Activated CD4-positive, alpha-beta T cell treated with anti-CD3 and anti-CD28 coated beads, Interleukin-2, amount 10 ng/mL, durations not matched to agents 7 days and 5 days (primary cell): Measurements from ENCODE around the gene GTPBP1. TPM values are rescaled to one million over a fixed set of nuclear protein-coding genes. Genes with fewer than 3 reads are reported as not detected.

ENCODE experiments used
- CTCF ChIA-PET: fragments of 350-600 bp; sonication (Branson Sonifier 250); formaldehyde crosslinking; loops from one replicate; lab custom pipeline; 2021; ENCODE audit warnings: antibody characterized with exemption; lab: Charles Lee
- POLR2A ChIA-PET: fragments of 350-600 bp; sonication (Branson Sonifier 250); formaldehyde crosslinking; loops from one replicate; lab custom pipeline; 2021; ENCODE audit warnings: antibody characterized with exemption; lab: Charles Lee
- DNase-seq: peaks from one replicate; pipeline ENCODE4 v3.0.0-alpha.2; 2020
- H3K27ac Mint-ChIP-seq: one replicate; pipeline ENCODE4 v1.8.0; 2021; ENCODE audit warnings: mild to moderate bottlenecking, moderate library complexity, mixed read lengths
- H3K27me3 Mint-ChIP-seq: one replicate; pipeline ENCODE4 v1.8.0; 2021; ENCODE audit warnings: mixed read lengths
- H3K36me3 Mint-ChIP-seq: one replicate; pipeline ENCODE4 v1.8.0; 2021; ENCODE audit warnings: low read depth, mixed read lengths
- H3K4me1 Mint-ChIP-seq: one replicate; pipeline ENCODE4 v1.8.0; 2021; ENCODE audit warnings: mixed read lengths
- H3K4me3 Mint-ChIP-seq: one replicate; pipeline ENCODE4 v1.8.0; 2021; ENCODE audit warnings: mild to moderate bottlenecking, moderate library complexity, mixed read lengths
- H3K9me3 Mint-ChIP-seq: one replicate; pipeline ENCODE4 v1.8.0; 2021; ENCODE audit warnings: mixed read lengths
- total RNA-seq, 2 experiments: library from RNA; stranded (reverse); gene quantifications; one replicate each; pipeline ENCODE4 v1.2.3, GENCODE V29; 2021

GTPBP1 gene
- total RNA-seq, 2 experiments from 2014 or later: 68.5 to 77.1 TPM

DNA sequence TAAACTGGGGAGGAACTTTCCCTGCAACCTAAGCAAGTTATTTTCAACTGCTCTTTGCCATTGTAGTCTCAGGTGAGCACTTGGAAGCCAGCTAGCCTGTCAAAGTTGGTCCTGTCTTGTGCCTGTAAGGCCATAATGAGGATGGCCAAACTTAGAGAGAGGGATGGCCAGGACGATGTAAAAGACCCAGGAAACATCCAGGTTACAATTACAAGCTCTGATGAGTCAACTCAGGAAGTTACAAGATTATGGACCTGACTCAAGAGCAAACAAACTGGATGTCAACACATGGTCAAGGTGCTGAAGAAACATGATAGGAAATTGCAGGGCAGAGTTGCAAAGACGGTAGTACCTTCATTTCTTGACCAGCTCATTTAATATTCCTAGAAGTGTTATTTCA is 1.6 kb downstream of the GTPBP1 start:
- Mint-ChIP-seq H3K36me3 (peaks cover 30% of the 10 kb centered on the region), H3K27me3 (no peaks in the 10 kb centered on the region), H3K4me3 (peak overlapping the region; percentile 80), H3K27ac (peak overlapping the region; percentile 84), H3K9me3 (no peaks in the 10 kb centered on the region), H3K4me1 (peaks cover 57% of the 10 kb centered on the region)
- POLR2A ChIA-PET: interaction anchor here (0.5 kb wide), 1 partner anchor 682 kb away, joined by 3 read pairs; no protein-coding TSS in a partner anchor
- DNase-seq: no peak
- CTCF ChIA-PET: interaction anchor here (0.9 to 2.7 kb wide), 7 partner anchors 8 to 45 kb away, joined by 3 to 10 read pairs (median 5); partner anchors contain the start of gene TOMM22

- Mint-ChIP-seq H3K27ac (peak overlapping the region; percentile 69), H3K4me1 (peaks cover 64% of the 10 kb centered on the region), H3K9me3 (no peaks in the 10 kb centered on the region), H3K27me3 (no peaks in the 10 kb centered on the region), H3K36me3 (peaks cover 32% of the 10 kb centered on the region), H3K4me3 (peak overlapping the region; percentile 80)
- ChIA-PET CTCF (interaction anchor here (0.9 to 2.7 kb wide), 7 partner anchors 8 to 44 kb away, joined by 3 to 10 read pairs (median 5); partner anchors contain the start of gene TOMM22), POLR2A (no interaction called here)
- no peak for DNase-seq
These were observed 2.2 kb downstream of the GTPBP1 start for GRCh38 chr22:38707984-38708383.

DNA sequence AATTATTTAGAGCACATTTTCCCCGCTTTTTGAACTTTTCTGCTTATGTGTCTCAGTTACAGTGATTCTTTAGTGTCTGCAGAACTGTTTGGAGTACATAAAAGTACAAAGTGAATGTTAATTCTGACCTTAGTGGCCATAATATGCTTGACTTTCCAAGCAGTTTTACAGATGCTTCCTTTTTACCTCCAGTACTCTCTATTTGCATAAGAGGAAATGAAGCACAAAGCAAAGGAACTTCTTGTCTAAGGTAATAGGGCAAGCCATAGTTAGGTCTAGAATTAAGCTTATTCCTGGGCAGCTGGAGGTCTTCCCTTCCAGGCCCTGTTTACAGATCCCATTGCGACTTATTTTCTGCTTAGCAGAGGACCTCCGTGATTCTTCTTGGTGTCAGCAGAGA is 3.6 kb downstream of the GTPBP1 start:
- peaks cover 34% of the 10 kb centered on the region for H3K36me3 Mint-ChIP-seq
- no peak overlapping the region for H3K4me3 Mint-ChIP-seq
- ChIA-PET POLR2A (no interaction called here), CTCF (interaction anchor here (1.0 to 1.7 kb wide), 2 partner anchors 9 to 57 kb away, joined by 3 to 5 read pairs; no protein-coding TSS in a partner anchor)
- peak overlapping the region; percentile 67 for H3K27ac Mint-ChIP-seq
- no peak for DNase-seq
- no peaks in the 10 kb centered on the region for H3K9me3 Mint-ChIP-seq
- no peaks in the 10 kb centered on the region for H3K27me3 Mint-ChIP-seq
- H3K4me1 Mint-ChIP-seq: peaks cover 67% of the 10 kb centered on the region

GRCh38 chr22:38710351-38710750 is 4.6 kb downstream of the GTPBP1 start:
- ChIA-PET POLR2A (no interaction called here), CTCF (interaction anchor here (0.9 to 1.7 kb wide), 2 partner anchors 8 to 15 kb away, joined by 5 to 9 read pairs; no protein-coding TSS in a partner anchor)
- Mint-ChIP-seq H3K27me3 (no peaks in the 10 kb centered on the region), H3K36me3 (peaks cover 38% of the 10 kb centered on the region), H3K27ac (no peak overlapping the region), H3K4me1 (peaks cover 66% of the 10 kb centered on the region), H3K9me3 (no peaks in the 10 kb centered on the region), H3K4me3 (no peak overlapping the region)
- DNase-seq: no peak

GRCh38 chr22:38710866-38711265 is 5.1 kb downstream of the GTPBP1 start:
- Mint-ChIP-seq H3K27ac (no peak overlapping the region), H3K4me1 (peaks cover 67% of the 10 kb centered on the region), H3K27me3 (no peaks in the 10 kb centered on the region), H3K4me3 (no peak overlapping the region), H3K9me3 (no peaks in the 10 kb centered on the region), H3K36me3 (peaks cover 42% of the 10 kb centered on the region)
- ChIA-PET CTCF (interaction anchor here (0.9 kb wide), 1 partner anchor 14 kb away, joined by 9 read pairs; no protein-coding TSS in a partner anchor), POLR2A (no interaction called here)
- no peak for DNase-seq

- no peaks in the 10 kb centered on the region for H3K9me3 Mint-ChIP-seq
- ChIA-PET CTCF (interaction anchor here (1.1 kb wide), 1 partner anchor 12 kb away, joined by 3 read pairs; no protein-coding TSS in a partner anchor), POLR2A (no interaction called here)
- peaks cover 49% of the 10 kb centered on the region for H3K36me3 Mint-ChIP-seq
- H3K4me3 Mint-ChIP-seq: no peak overlapping the region
- DNase-seq: no peak
- H3K27ac Mint-ChIP-seq: peak overlapping the region; percentile 66
- H3K4me1 Mint-ChIP-seq: peaks cover 60% of the 10 kb centered on the region
- no peaks in the 10 kb centered on the region for H3K27me3 Mint-ChIP-seq
These were observed 6.9 kb downstream of the GTPBP1 start for GRCh38 chr22:38712486-38713207.

- no peak for DNase-seq
- Mint-ChIP-seq H3K27me3 (no peaks in the 10 kb centered on the region), H3K4me1 (peaks cover 48% of the 10 kb centered on the region), H3K4me3 (no peak overlapping the region), H3K27ac (no peak overlapping the region), H3K9me3 (no peaks in the 10 kb centered on the region), H3K36me3 (peaks cover 48% of the 10 kb centered on the region)
- POLR2A ChIA-PET: no interaction called here
- CTCF ChIA-PET: interaction anchor here (1.3 to 3.0 kb wide), 2 partner anchors 8 to 11 kb away, joined by 4 to 14 read pairs; partner anchors contain the start of gene GTPBP1
These were observed 8.2 kb downstream of the GTPBP1 start for GRCh38 chr22:38713921-38714320.

DNA sequence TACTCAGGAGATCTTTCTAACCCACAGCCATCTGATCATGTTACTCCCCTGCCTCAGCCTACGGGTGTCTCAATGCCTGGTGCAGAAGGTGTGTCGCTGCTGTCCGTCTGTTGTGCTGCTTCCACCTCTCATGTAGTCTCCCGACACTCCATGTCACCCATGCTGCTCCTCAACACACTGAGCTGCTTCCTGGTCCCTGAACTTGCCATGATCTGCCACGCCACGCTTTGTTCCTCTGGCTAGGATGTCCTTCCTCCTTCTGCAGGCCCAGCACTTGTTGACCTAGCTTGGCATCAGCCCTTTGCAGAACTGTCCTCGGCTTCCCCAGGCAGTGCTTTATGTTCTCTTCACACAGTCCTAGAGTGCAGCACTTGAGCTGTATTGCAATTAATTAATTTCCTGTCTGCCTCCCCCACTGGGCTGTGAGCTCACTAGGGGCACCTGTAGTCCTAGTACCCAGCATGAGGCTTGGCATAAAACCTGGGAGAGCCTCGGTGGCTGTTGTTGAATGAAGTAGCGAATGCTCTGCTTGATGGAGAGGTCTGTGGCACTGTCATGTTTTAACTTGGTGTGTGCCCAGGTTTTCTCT is 9.5 kb downstream of the GTPBP1 start:
- Mint-ChIP-seq H3K27me3 (no peaks in the 10 kb centered on the region), H3K4me1 (peaks cover 39% of the 10 kb centered on the region), H3K27ac (peak overlapping the region; percentile 72), H3K4me3 (no peak overlapping the region), H3K9me3 (no peaks in the 10 kb centered on the region), H3K36me3 (peaks cover 43% of the 10 kb centered on the region)
- DNase-seq: no peak
- POLR2A ChIA-PET: no interaction called here
- CTCF ChIA-PET: interaction anchor here (1.0 to 3.0 kb wide), 6 partner anchors 8 to 35 kb away, joined by 3 to 14 read pairs (median 4); partner anchors contain the start of genes GTPBP1 and TOMM22

- no peaks in the 10 kb centered on the region for H3K27me3 Mint-ChIP-seq
- H3K9me3 Mint-ChIP-seq: no peaks in the 10 kb centered on the region
- no peak overlapping the region for H3K27ac Mint-ChIP-seq
- POLR2A ChIA-PET: no interaction called here
- H3K4me3 Mint-ChIP-seq: no peak overlapping the region
- CTCF ChIA-PET: interaction anchor here (0.7 to 3.0 kb wide), 4 partner anchors 9 to 34 kb away, joined by 3 to 14 read pairs (median 4); no protein-coding TSS in a partner anchor
- H3K36me3 Mint-ChIP-seq: peaks cover 41% of the 10 kb centered on the region
- peaks cover 34% of the 10 kb centered on the region for H3K4me1 Mint-ChIP-seq
- no peak for DNase-seq
These were observed 10.1 kb downstream of the GTPBP1 start for GRCh38 chr22:38715852-38716251.

GRCh38 chr22:38716271-38716670 is 10.5 kb downstream of the GTPBP1 start:
- H3K36me3 Mint-ChIP-seq: peaks cover 37% of the 10 kb centered on the region
- DNase-seq: no peak
- H3K27ac Mint-ChIP-seq: peak overlapping the region; percentile 22
- peaks cover 32% of the 10 kb centered on the region for H3K4me1 Mint-ChIP-seq
- no peaks in the 10 kb centered on the region for H3K27me3 Mint-ChIP-seq
- no peaks in the 10 kb centered on the region for H3K9me3 Mint-ChIP-seq
- ChIA-PET CTCF (interaction anchor here (0.7 to 3.0 kb wide), 3 partner anchors 9 to 15 kb away, joined by 3 to 14 read pairs (median 5); no protein-coding TSS in a partner anchor), POLR2A (no interaction called here)
- H3K4me3 Mint-ChIP-seq: no peak overlapping the region

DNA sequence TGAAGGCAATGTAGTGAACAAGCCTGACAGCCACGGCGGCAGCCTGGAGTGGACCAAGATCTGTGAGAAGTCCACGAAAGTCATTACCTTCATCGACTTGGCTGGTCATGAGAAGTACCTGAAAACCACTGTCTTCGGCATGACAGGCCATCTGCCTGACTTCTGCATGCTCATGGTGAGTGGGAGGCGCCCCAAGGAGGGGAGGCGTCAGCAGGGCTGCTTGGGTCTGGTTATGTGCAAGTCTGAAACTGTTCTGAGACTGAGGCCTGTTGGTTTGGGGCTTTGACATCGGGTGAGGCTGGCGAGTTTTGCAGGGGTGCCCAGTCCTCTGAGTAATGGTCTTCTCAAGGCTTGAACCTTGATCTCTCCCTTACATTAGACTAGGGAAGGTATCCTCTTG is 11.1 kb downstream of the GTPBP1 start:
- Mint-ChIP-seq H3K9me3 (no peaks in the 10 kb centered on the region), H3K27me3 (no peaks in the 10 kb centered on the region), H3K27ac (peak overlapping the region; percentile 20), H3K4me1 (peaks cover 31% of the 10 kb centered on the region), H3K4me3 (no peak overlapping the region), H3K36me3 (peaks cover 41% of the 10 kb centered on the region)
- ChIA-PET POLR2A (no interaction called here), CTCF (interaction anchor here (0.7 to 3.0 kb wide), 3 partner anchors 8 to 14 kb away, joined by 3 to 14 read pairs (median 3); partner anchors contain the start of gene GTPBP1)
- DNase-seq: no peak

DNA sequence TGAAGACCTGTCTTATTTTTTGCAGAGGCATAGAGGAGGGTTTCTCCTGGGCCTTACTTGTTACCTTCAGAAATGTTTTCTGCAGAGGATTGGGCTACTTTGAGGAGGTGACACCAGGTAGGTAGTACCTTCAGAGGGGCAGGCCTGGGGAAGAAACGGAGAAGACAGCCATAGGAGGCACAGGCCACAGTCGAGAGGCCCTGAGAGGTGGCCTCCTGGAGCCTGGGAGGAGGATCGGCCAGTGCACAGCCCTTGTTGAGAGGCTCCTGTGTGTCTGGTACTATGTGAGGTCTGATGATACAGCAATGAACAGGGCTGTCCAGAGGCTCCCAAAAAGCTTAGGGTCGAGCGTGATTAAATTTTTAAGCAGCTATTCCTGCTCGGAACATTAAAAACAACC is 11.5 kb downstream of the GTPBP1 start:
- DNase-seq: no peak
- ChIA-PET POLR2A (no interaction called here), CTCF (interaction anchor here (1.0 kb wide), 1 partner anchor 12 kb away, joined by 3 read pairs; the partner anchor contains the start of gene GTPBP1)
- no peaks in the 10 kb centered on the region for H3K27me3 Mint-ChIP-seq
- H3K36me3 Mint-ChIP-seq: peaks cover 41% of the 10 kb centered on the region
- H3K4me1 Mint-ChIP-seq: peaks cover 28% of the 10 kb centered on the region
- H3K27ac Mint-ChIP-seq: peak overlapping the region; percentile 20
- no peak overlapping the region for H3K4me3 Mint-ChIP-seq
- no peaks in the 10 kb centered on the region for H3K9me3 Mint-ChIP-seq
